GM20431 (cell line): ENCODE data around the gene NDRG4.

Experiments
- in situ Hi-C: fragments of 300-500 bp; cut with MseI, MboI; formaldehyde crosslinking; loops from one replicate; pipeline ENCODE4 v1.15.0; 2020; ENCODE audit warnings: low sequenced_read_pairs; ENCODE audit not compliant: unreplicated experiment

Gene NDRG4

DNA sequence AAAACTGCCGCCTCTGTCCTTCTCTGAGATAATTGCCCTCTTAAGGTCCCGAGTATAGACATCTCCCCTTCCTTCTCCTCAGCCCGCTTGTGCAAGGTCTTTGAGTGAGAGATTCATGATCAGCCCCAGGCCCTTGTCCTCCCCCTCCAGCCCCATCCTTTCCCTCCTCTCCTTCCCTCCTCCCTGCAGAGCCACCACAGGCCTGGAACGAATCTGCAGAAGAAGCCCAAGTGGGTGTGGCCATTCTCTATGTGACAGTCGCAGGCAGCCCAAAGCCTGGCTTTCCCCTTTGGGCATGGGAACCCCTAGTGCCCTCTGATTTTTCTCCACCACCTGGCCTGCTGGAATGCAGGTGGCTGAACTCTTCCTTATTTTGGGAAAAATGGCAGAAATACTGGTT lies 7.2 kb upstream of the NDRG4 start:
- in situ Hi-C loops = no loop called here

DNA sequence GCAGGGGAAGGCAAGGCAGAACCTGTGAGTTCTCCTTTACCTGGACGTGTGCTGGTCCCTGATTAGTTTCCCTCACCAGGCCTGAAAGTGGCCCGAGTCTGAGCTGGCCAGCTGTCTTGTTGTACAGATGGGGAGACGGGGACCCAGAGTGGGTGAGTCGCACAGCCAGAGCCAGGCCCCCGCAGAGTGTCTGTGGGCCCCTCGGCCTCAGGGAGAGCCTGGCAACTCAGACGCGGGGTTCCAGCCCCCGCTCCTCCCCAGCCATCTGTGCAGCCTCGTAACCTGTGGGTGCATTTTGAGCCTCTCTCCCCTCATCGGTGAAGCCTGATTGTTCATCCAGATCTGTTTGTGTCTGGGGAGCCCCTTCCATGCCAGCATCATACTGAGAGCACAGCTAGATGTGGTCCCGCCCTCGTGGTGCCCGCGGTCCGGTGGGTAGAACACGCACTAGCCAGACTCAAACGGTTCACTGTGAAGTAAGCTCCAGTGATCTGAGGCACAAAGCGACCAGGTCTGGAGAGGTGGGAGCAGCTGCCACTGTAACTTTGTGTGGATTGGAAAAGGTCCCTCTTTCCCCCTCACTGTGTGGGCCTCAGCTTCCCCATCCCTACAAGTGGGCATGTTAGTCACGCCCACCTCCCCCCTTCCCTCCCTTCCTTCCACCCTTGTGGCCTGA lies 6.0 kb upstream of the NDRG4 start:
- in situ Hi-C loops = no loop called here

DNA sequence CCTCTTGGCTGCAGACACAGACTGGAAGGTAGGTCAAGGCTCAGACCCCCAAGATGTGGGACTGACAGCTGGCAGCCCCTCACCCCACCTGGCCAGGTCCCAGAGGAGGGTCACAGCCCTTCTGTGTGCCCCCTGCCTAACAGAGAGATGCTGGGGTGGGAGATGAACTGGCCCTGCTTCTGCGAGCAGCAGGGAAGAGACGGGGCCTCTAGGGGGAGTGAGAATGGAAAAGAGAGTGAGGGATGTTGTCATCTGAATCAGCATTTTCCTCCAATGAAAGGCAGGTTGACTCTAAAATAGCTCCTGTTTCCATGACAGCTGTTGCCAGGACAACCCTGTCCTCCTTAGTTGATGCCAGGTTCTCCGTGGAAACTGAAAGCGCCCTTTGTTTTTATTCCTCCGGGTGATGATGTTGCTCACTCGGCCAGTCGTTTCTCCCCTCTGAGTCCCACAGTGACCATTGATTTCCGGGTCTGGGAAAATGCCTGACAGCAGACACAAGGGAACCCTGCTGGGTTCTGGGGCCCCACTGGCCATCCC lies 4.9 kb upstream of the NDRG4 start:
- in situ Hi-C loops = no loop called here

DNA sequence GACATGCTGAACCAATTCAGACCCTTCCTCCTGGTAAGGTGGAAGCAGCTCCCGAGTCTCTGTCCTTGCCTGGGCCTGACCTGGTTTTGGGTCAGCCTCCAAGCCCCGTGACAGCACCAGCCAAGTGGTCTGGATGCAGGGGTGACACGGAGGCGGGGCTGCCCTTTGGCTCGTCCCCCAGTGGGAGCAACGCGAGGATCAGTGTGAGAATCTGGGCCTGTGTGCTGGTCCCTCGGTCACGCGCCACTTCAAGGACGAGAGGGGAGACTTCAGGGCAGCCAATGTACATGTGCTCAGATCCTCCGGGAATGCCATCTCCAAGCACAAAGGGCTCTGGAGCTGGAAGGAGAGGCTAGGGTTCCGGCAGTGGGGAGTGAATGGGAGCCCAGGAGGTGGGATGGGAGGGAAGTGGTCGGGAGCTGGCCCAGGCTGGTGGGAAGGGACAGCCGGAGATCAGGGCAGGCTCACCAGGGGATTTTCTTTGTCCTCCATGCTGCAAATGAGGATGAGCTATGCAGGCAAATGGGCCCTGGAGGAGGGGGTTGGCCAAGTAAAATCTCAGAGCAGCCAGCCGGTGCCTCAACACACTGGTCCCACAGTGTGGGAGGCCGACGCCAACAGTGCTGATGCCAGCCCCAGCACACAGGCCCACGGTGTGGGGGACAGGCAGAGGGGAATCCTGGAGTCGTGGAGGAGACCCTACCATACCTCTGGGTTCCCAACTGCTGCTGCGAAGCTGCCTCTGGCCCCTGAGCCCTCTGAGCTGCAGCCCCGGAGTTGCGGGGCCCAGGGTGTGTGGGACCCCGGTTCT lies 4.2 kb upstream of the NDRG4 start:
- in situ Hi-C loops = no loop called here

DNA sequence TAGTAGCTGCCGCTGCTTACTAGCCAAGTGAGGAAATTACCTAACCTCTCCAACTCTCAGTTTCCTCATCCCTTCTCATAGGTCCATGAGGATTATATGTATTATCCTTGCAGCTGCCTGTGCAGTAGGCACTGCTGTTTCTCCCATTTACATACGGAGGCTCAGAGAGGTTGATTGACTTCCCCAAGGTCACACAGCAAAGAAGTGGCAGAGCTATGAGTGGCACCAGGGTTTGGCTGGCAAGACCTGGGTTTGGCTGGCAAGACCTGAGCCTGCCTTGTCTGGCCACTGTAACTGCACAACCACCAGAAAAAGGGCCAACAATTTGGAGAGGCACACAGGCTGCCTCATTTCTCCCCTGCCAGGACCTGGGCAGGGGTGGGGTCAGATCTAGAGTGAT lies 2.5 kb upstream of the NDRG4 start:
- in situ Hi-C loops = no loop called here

DNA sequence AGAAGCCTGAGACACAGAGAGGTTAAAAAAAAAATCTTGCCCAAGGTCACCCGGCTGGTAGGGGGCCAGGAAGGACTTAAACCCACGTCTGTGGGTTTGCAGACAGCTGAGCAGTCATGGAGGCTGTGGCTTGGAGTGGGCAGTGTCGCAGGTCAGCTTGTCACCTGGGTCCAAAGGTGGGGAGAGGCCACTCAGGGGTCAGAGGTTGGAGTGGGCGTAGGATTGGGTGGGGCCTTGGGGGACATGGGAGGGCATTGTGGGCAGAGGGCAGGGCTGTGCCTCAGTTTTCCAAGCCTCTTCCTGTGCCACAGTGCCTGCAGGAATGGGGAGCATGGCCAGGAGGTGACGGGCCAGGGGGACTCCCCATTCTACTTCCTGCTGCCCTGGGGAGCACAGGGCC lies 2.0 kb upstream of the NDRG4 start:
- in situ Hi-C loops = no loop called here

DNA sequence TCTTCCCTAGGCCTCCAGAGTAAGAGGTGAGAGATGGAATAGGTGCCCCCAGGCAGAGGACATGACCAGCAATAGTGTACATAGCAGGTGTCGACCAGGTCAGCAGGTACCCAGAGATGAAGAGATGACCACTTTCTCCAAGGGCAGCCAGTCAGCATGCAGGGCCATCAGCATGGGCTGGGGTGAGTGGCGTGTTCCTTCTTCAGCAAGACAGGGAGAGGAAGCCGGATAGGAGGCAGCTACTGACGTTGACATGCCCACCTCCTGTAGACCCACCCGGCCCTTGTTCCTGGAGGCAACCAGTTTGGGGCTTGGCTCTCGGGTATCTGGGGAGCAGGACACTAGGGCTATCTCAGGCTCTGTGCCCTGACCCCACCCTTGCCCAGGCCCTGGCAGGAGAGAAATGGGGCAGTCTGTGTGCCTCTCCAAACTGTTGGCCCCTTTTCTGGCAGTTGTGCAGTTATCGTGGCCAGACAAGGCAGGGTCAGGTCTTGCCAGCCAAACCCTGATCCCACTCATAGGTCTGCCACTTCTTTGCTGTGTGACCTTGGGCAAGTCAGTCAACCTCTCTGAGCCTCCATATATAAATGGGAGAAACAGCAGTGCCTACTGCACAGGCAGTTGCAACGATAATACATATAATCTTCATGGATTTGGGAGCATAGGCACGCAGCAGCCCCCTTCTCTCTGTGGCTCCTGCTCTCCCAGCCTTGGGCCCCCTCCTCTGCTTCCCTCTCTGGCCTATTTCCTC lies 1.4 kb upstream of the NDRG4 start:
- in situ Hi-C loops = no loop called here

DNA sequence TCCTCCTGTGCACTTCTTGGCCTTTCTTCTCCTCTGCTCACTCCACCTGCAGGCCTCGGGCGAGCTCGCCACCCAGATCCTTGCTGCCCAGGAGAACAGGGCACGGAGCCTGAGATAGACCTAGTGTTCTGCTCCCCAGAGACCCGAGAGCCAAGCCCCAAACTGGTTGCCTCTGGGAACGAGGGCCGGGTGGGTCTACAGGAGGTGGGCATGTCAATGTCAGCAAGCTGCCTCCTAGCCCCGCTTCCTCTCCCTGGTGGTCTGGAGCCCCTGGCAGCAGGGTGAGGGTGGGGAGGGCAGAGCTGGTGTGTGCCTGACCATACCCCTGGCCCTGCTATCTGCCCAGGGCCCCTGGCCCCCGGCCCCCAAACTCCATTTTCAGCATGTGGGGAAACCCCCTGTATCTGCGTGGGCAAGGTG lies 841 bp upstream of the NDRG4 start:
- in situ Hi-C loops = no loop called here

DNA sequence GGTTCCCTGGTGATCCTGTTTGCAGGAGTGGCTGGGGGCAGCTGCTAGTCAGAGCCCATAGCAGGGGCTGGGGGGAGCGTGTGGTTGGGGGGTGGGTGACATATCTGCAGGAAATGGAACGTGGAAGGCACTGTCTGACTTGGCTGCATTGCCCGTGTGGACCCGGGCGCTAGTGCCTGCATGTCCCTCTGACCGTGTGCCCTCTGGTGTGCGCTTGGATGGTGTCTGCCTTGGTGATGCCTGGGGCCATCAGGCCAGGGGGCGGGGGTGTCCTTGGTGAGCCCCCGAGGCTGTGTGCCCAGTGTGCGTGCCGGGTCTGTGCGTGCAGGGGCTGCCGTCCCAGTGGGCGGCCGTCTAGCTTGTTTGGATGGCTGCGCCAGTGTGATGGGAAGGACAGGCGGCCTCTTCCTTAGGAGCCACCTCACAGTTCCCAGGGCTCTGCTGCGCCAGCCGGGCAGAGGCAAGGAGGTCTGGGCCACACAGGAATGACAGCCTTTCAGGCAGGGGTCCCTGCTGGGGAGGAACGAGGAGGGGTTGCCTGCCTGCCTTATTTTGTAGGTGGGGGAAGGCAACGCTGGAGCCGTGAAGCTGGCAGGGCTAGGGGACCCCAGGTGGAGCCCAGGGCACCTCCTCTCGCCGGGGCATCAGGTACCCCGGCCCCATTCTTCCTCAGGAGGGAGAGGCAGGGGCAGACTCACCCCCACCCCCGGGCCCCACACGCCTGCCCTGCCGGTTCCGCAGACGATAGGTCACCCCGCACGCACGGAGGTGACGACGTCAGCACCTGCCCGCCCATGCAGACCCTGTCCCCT lies 693 bp downstream of the NDRG4 start:
- in situ Hi-C loops = no loop called here

DNA sequence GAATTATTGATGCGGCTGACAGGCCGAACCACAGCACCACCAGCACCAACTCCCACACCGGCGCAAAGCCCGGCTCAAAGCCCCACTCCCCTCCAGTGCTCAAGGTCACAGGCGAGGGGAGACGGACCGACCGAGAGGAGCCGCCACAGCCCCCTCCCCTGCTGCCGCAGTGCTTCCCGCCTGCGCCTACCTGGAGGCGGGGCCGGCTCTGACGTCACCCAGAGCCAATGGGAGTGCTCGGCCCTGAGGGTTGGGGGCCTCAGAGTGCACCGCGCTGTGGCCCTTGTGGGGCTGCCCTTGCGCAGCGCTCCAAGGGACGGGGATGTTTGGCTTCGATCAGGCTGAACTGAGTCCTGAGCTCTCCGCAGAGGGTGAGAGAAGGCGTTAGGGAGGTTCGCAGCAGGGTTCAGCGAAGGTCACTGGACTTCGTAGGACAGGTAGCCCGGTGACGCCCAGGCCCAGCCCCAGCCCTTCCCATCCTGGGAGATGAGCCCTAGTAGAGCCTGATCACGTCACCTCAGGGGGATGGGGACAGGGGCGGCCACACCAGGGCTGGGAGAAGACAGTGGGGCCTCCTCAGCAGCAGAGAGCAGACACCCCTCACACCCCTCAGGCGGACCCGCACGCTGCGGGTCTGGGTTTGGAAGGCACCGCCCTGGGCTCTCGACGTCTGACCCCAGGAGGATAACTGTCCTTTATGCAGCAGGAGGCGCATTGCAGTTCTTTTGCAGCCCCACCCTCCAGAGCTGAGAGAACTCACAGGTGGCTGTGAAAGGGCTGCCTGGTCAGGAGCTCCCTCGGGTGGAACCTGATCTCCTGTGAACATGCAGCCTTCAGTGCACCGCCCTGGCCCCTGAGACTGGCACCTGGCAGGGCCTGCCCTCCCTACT lies 1.5 kb downstream of the NDRG4 start:
- in situ Hi-C loops = no loop called here

DNA sequence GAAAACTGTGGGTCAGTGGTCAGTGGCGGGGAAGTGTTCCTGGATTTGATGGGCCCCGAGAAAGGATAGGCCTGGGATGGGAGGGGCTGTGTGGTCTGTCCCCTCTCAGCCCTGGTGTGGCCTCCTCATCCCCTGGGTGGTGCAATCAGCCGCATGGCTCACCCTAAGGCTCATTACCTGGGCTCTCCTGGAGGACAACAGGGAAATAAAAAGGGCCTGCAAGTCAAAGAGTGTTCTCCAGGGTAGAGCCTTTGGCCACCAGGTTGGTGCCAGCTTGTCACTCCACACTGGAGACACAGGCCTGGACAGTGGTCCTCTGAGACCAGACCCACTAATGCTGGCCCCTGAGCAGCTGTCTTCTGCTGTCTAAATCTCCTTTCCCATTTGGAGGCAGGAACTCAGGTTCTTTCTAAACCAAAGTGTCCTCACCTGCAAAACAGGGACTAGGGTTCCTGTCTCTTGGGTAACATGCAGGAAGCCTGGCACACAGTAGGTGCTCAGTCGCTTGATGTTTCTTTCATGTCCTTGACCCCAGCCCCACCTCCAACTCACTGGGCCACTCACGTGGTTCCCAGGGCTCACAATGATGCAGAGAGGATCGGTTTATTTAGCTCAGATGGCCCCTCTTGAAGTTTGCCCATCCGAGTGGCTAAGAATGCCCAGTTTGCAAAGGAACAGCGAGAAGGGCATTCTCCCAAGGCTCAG lies 2.4 kb downstream of the NDRG4 start:
- in situ Hi-C loops = no loop called here

DNA sequence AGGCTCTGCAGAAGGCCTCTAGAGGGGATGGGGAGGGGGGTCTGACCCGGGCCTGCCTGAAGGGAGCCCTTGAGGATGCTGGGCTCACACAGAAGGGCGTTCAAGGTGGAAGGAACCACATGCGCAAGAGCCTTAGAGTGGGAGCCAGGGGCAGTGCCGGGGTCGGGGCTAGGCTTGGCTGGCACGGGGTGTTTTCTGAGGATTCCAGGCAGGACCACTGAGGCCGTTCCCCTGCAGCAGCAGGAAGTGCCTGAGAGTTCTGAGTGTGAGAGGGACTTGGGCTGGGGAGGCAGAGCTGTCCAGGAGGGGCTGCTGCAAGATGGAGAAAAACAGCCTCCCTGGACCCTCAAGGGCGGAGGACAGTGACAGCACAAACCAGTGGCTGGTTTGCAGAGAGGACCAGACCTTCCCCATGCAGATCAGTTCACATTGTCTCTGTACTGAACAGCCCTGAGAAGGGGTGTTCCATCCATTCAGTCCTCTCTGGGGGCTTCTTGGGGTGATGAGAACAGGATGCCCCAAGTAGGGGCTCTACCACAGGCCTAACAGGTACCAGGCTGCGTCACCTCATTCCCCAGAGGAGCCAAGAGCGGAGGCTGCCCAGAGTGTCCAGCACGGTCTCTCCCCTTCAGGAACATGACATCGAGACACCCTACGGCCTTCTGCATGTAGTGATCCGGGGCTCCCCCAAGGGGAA lies 3.4 kb downstream of the NDRG4 start:
- in situ Hi-C loops = no loop called here

DNA sequence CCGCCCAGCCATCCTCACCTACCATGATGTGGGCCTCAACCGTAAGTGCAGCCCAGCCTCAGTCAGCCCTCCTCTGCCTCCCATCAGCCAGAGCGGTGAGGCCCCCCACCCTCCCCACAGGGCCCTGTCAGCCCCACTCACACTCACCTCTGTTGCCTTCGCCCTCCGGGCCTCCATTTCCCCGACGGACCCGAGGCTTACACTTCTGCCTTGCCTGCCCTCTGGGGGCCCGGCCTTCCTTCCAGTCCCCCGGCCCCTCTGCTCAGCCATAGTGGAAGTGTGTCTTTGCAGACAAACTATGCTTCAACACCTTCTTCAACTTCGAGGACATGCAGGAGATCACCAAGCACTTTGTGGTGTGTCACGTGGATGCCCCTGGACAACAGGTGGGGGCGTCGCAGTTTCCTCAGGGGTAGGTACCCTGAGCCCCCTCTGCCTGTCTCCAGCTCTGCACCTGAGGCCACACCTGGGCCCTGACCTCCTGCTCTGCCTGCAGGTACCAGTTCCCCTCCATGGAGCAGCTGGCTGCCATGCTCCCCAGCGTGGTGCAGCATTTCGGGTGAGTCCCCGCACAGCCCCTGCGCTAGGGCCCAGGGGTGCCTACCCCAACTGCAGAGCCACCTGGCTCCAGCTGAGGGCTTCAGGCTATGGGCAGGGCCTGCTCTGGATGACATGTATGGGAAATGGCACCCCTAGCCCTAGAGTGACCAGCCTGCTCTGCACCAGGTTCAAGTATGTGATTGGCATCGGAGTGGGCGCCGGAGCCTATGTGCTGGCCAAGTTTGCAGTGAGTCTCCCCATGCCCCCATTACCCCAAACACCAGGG lies 4.1 kb downstream of the NDRG4 start:
- in situ Hi-C loops = no loop called here

DNA sequence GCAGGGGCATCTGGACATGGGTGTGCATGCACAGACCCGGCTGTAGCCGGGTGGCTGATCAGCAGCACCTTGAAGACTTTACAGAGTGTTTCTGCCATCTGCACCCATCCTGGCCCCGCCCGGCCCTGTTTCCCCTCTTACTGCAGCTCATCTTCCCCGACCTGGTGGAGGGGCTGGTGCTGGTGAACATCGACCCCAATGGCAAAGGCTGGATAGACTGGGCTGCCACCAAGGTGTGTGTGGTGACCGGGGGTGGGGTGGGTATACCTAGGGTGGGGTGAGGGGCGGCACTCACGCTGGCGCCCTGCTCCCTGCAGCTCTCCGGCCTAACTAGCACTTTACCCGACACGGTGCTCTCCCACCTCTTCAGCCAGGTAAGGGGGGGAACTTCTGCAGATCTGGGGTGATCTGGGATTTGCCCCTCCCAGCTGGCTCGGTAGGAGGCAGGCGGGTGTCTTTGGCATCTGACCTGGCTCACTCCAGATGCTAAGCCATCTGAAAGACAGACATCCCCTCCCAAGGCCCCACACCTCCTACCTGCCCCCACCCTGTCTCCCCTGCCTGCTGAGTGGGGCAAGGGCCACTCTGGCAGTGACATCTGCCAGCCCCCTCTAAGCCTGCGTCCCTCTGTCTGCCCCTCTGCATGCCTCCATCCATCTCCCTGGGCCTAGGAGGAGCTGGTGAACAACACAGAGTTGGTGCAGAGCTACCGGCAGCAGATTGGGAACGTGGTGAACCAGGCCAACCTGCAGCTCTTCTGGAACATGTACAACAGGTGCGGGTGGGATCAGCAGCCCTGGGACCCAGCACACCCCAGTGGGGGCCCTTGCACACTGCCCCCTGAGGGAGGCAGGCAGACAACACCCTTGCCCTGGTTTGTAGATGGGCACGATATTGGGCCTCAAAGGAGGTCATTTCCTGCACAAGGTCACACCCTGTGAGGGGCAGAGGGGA lies 6.6 kb downstream of the NDRG4 start:
- in situ Hi-C loops = no loop called here

DNA sequence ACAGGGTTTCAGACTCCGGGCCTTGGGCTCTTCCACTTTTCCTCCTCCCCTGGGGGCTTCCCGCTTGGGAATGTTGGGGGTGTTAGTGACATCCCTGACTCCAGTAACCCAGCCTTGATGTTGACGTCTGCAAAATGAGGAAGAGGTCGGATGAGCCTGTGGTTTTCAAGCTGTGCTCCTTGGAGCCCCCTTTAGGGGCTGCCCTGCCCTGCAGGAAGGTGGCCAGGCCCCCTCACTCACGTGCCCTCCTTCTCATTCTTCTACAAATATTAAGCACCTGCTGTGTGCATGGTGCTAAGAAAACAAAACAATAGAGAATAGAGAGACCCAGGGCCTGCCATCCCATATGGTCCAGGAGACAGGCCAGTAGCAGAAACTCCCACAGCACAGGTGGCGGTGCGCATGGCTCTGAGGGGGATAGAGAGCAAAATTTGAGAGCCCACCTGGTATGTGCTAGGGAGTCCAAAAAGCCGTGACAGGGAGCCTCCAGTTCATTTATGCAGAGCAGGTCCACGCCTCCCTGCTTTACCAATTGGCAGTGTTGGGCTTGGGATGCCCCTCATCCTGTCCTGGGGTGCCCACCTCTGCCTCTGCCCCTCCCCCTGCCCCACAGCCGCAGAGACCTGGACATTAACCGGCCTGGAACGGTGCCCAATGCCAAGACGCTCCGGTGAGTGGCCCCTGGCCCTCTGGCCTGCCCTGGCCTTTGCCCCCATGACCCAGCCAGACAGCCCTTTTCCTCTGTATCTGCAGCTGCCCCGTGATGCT lies 7.4 kb downstream of the NDRG4 start:
- in situ Hi-C loops = no loop called here
